LNCAP (cell line): Measurements from ENCODE around the gene CDR2L.

ENCODE experiments used
- CTCF ChIP-seq: fragments of 450-650 bp; IDR thresholded peaks from 2 replicates; pipeline ENCODE4 v1.5.1; 2017; ENCODE audit warnings: mild to moderate bottlenecking

Gene CDR2L

GRCh38 chr17:75041656-75042280, 54.3 kb downstream of the CDR2L start:
- no peak for TF ChIP-seq CTCF

GRCh38 chr17:75044716-75045115, 57.3 kb downstream of the CDR2L start:
- no peak for TF ChIP-seq CTCF

- TF ChIP-seq CTCF, result no peak
These were observed 59.2 kb downstream of the CDR2L start, which contains the start of the genes ATP5PD and KCTD2 for GRCh38 chr17:75046407-75047289. Gene ATP5PD, minus strand, starts transcription at chr17:75046969. Its CDS starts 4,319 bp downstream, at chr17:75042650. Gene KCTD2, plus strand, starts transcription at chr17:75047225. Its CDS starts 26 bp downstream, at chr17:75047251.

GRCh38 chr17:75047398-75048098, 60.1 kb downstream of the CDR2L start:
- no peak for TF ChIP-seq CTCF

GRCh38 chr17:75048249-75048878, 60.9 kb downstream of the CDR2L start:
- TF ChIP-seq CTCF, result no peak

- TF ChIP-seq CTCF, result no peak
These were observed 61.6 kb downstream of the CDR2L start for GRCh38 chr17:75049057-75049456.

GRCh38 chr17:75049706-75050105, 62.3 kb downstream of the CDR2L start:
- no peak for TF ChIP-seq CTCF
